Activated CD4-positive, alpha-beta T cell treated with anti-CD3 and anti-CD28 coated beads for 24 hours (primary cell): ENCODE results near the gene SYT17.

ENCODE experiments used
- DNase-seq, 2 donors: peaks; one replicate each; pipeline ENCODE4 v3.0.0-alpha.2; 2020; ENCODE audit warnings: low read depth in 2 of 2

SYT17 gene

DNA sequence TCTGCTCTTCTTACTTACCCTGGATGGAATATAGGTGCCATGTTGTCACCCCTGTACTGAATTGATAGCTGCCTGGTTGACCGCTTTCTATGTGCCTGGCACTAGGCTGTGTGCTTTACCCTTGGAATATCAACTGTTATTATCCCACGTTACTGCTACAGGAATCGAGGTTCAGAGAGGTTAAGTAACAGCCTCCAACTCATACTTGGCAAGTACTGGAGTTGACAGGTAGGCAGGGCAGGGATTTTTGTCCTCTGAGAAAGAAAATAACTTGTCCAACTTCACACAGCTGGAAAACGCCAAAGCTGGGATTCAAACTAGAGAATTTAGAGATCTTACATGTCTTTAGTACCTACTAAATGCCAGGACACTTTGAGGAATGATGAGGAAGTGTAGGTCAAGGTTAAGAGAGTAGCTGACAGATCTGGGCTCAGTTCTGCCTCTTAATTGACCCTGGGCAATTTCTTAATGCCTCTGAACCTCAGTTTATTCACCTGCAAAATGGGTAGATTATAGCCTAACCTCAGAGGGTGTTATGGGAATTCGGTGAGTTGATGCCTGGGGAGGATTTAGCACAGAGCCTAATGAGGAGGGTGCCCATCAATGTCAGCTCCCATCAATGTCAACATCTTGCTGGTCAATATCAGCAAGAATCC is 28.5 kb upstream of the SYT17 start:
- no peak for DNase-seq

DNA sequence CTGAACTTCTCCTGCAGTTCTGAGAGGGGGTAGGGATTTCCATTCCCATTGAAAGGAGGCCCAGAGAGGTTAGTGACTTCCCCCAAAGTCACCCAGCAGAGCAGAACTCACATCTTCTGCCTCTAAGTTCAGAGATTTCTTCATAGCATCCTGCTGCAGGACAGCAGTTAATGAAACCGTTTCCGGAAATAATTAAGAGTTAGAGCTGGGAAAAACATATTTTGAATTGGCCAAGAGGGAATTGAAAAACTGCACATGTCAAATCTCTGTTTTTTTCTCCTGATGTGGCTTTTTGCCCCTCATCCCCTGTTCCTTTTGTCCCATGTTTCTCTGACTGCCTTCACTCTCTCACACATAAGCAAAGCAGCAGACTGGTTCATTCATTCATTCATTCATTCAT is 27.6 kb upstream of the SYT17 start:
- no peak for DNase-seq

DNA sequence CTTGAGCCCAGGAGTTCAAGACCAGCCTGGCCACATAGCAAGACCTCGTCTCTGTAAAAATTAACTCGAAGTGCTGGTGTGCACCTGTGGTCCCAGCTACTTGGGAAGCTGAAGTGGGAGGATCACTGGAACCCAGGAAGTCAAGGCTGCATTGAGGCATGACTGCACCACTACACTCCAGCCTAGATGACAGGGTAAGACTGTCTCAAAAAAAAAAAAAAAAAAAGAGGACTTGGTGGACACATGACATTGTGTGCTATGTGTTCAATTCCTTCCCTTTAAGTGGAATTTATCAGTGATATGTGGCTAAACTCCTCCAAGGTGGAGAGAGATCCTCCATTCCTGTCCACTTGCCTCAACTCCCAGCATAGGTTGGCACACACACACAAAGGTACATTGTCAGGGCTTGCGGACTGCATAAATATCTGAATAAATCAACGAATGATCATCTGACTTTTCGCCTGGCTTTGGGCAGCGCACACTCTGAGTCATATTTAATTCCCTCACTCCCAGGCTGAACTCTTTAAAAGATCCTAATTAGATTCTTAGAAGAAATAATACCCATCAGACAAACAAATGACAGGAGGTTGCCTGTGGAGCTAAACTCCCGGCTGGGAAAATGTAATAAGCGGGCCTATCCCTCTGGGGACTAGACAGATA is 25.0 kb upstream of the SYT17 start:
- no peak for DNase-seq

DNA sequence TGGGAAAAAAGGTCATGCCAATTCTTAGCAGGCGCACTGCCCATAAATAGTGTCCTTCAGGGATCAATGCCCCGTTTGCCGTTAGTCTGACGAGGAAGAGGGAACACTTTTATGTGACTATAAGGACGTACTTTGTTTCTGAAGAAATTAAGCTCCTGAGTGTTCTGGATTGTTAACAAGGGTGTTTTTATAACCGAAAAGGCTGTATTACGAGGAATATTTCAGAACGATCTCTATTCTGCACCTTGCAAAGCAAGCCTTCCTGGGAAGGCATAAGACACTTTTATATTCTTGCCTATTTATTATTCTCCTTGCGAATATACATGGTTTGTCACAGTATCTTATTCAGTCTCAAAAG is 24.5 kb upstream of the SYT17 start:
- no peak for DNase-seq

DNA sequence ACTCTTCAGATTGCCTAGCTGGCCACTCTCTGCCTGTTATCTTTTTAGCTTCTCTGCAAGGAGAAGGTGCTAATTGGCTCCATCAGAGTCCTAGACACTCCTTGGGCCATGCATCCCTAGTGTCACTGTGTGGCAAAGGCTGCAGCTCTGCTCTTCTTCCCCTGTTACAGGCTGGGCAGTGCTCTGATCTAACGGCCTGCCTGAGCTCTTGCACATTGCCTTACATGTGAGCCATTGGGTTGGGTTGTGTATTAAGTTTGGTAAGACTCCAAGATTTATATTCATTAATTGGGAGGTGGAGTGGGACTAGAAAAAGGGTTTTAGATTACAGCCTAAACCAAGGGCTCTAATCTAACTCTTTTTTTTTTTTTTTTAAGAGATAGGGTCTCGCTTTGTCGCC is 23.0 kb upstream of the SYT17 start:
- no peak for DNase-seq

- no peak for DNase-seq
Observed at GRCh38 chr16:19147126-19147525, 20.9 kb upstream of the SYT17 start.

DNA sequence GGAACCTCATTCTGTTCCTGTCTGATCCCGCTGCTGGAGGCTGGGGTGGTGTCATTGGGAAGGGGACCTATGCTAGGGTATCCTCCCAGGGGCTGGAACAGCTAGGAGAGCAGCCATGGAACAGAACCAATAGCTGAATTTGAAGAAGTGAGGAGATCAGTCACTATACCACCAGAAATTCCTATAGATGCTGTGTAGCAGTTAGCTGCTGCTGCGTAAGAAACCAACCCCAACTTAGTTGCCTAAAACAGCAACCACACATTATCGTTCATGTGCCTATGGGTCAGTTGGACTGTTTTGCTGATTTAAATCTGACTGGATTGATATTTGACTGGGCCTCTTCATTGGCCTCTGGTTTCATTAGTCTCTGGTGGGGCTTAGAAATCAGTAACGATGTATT is 20.4 kb upstream of the SYT17 start:
- DNase-seq: no peak

GRCh38 chr16:19148189-19148588 is 19.9 kb upstream of the SYT17 start:
- no peak for DNase-seq

GRCh38 chr16:19151310-19151709 is 16.7 kb upstream of the SYT17 start:
- no peak for DNase-seq

DNA sequence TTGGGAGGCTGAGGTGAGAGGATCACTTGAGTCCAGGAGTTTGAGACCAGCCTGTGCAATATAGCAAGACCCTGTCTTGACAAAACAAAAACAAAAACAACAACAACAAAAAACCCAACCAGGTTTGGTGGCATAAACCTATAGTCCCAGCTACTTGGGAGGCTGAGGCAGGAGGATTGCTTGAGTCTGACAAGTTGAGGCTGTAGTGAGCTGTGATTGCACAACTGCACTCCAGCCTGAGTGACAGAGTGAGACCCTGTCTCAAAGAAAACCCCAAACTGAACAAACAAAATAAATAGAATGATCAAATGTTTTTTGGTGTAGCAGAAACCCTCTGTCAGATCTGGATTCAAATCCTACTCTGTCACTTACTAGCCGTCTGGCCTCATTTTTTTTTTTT is 16.0 kb upstream of the SYT17 start:
- DNase-seq: no peak

GRCh38 chr16:19153876-19154275 is 14.2 kb upstream of the SYT17 start:
- no peak for DNase-seq

DNA sequence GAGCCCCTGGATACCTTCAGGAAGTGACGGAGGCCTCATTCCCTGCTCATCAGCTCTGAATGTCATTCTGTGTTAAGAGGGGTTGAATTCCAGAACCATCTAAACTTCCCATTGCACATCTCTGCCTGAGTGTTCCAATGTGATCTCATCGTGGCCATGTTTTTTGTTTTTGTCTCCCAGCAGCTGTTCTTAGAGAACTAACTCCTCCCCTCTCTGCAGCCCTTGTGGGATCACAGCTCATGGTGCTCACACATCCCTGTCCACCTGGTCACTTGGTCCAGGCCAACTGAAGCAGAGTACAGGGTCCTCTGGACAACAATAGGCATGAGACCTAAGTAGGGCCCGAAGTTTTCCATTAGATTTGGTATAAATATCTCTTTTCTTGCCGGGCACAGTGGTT is 6.0 kb upstream of the SYT17 start:
- no peak for DNase-seq

DNA sequence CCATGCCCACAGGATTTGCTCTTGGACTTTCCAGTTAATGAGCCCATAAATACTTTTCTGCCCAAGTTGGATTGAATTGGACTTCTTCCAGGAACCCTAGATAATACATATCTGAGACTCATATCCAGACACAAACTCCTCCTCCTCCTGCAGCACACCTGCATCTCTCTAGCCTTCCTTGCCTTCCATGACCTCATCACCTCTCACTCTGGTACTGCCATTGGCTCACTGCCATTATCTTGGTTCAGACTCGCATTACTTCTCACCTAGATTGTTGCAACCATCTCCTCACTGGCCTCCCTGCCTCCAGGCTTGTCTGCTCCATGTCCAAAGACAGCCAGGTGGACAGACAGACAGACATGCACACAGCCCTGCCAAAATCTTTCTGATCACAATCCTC is 4.8 kb upstream of the SYT17 start:
- DNase-seq: no peak

DNA sequence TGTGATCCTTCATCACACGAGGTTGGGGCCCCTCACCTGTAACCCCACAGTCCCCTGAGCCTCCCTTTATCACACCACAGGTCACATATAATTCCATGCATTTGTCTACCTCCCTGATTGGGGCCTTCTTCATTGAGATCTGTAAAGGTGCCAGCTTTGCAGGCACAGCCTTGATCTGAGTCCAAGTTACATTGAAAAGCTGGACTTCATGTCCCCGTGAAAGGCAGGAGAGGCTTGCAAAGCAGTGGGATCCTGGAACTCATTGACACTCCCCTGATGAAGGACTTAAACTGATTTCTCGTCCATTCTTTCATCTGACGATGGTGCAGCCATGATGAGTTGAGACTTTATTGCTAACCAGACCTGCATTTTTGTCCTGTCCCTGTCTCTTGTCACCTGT is 3.8 kb upstream of the SYT17 start:
- no peak for DNase-seq

DNA sequence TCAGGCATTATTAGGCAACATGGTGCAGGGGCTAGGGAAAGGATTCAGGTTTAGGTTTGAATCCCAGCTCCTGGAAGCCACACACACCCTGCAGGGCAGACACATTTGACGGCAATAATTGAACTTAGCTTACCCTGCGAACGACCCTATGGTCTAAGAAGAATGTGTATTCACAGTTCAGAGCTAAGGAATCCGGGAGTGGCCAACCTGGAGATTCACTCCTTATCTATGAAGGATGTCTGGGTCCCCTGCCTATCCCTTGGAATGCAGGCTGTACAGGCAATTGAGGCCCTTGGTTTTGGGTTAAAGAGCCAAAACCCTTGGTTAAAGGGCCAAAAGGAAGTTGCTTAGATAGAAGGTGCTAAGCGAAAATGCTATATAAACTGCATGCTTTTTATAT is 2.9 kb upstream of the SYT17 start:
- DNase-seq: no peak

DNA sequence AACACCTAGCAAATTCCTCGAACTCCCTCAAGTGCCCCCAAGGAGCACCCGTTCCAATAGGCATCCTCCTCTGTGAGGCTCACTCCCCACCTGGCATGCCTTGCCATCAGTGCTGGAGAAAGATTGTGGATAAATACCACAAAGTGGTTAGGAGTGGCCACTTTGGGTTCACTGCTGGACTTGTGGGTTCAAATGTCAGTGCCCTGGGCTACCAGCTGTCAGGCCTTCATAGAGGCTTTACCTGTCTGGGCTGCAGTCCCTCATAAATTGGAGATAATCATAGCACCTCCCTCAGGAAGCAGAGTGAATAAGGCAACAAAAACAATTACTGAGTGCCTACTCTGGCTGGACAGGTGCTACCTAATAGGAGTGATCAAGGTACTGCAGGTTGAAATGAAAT is 1.5 kb upstream of the SYT17 start:
- DNase-seq: no peak

GRCh38 chr16:19168371-19169081 is 486 bp downstream of the SYT17 start:
- no peak for DNase-seq

DNA sequence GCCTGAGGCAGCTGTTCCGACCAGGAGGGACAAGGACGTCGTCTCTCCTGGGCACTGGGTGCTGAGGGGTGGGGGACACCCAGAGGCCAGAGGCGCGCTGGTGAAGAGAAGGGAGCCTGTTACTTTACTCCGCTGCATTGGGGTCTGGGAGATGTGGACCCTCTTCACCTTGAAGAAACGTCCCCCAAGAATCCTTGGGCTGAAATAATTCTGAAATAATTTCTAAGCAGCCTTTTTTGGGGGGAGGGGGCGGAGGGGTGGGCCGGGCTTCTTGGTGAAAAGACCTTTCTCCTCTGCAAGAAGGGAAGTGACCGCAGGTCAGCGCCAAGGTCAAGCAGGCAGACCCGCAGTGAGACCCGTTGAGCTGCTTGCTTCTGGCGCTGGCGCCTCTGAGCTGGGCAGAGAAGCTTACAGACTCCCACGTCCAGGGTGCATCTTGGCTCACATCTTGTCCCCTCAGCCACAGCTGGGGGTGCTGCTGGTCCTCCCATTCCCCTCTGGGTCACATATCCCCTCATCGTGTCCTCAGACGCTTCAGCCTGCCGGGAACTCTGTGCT is 1.1 kb downstream of the SYT17 start:
- no peak for DNase-seq

DNA sequence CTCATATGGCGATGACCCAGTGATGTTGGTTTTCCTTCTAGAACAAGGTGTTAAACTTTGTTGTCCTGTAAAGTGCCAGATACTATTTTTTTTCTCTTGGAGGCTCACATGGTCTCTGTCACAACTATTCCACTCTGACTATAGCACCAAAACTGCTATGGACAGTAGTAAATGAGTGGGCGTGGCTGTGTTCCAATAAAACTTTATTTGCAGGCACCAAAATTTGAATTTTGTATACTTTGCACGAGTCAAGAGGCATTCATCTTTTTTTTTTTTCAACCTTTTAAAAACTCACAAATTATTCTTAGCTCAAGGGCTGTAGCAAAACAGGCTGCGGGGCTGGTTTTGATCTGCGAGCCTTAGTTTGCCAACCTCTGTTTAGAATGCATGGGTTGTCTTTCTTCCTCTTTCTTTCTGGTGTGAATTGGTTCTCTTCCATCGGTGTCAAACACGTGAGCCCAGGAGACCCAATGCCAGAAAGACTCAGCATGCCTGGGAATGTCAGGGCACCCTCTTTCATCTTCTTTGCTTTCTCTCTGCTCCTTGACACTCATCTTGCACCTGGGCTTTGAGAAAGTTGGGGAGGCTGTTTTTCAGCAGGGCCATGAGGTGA is 2.1 kb downstream of the SYT17 start:
- DNase-seq: no peak

GRCh38 chr16:19172098-19172780 is 4.2 kb downstream of the SYT17 start:
- no peak for DNase-seq

DNA sequence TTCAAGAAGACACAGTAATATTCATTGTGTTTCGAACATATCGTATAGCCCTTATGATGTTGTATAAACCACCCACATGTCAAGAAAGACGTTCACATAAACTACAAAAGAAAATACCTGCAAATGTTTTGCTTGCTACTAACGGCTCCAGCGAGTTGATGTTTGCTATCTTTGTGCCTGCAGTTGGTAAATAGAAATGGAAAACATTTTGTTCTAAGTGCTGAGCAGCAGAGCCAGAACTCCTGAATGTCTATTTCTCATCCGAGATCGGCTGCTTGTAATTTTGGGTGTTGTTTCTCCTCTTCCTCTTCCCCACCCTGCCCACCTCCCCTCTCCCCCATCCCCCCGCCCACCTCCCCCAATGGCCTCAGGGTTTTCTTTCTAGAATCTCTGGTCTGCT is 5.0 kb downstream of the SYT17 start:
- no peak for DNase-seq
